ENCODE data around the gene SMG9.

Gene SMG9

GRCh38 chr19:43738780-43739211 lies 16.0 kb downstream of the SMG9 start:
- H3K4me3 ChIP-seq (replicated peaks in 1 of 2; ENCODE audit: low read depth in 2 of 2, low read length in 2 of 2), result no peak overlapping the region
- no peak for TF ChIP-seq CTCF (IDR thresholded peaks at IDR 0.05; ENCODE audit: low read depth, low read length)
- DNase-seq (ENCODE audit: low read depth in 2 of 2), result peak in 1 of 2 donors; percentile 17

GRCh38 chr19:43735957-43736356 lies 18.8 kb downstream of the SMG9 start:
- no peak overlapping the region for H3K4me3 ChIP-seq (replicated peaks in 1 of 2; ENCODE audit: low read depth in 2 of 2, low read length in 2 of 2)
- no peak for DNase-seq (ENCODE audit: low read depth in 2 of 2)

GRCh38 chr19:43735013-43735412 lies 19.7 kb downstream of the SMG9 start:
- no peak for TF ChIP-seq CTCF (IDR thresholded peaks at IDR 0.05; ENCODE audit: low read depth, low read length)
- no peak for DNase-seq (ENCODE audit: low read depth in 2 of 2)
- H3K4me3 ChIP-seq (replicated peaks in 1 of 2; ENCODE audit: low read depth in 2 of 2, low read length in 2 of 2), result no peak overlapping the region

More at GRCh38 chr19:43735957-43736356, 18.8 kb downstream of the SMG9 start:
- no peak for TF ChIP-seq CTCF (IDR thresholded peaks at IDR 0.05; ENCODE audit: low read depth, low read length)

GRCh38 chr19:43731846-43732245 lies 22.9 kb downstream of the SMG9 start:
- peak in 1 of 2 donors; percentile 18 for DNase-seq (ENCODE audit: low read depth in 2 of 2)
- TF ChIP-seq CTCF (IDR thresholded peaks at IDR 0.05; ENCODE audit: low read depth, low read length), result no peak
- H3K4me3 ChIP-seq (replicated peaks in 1 of 2; ENCODE audit: low read depth in 2 of 2, low read length in 2 of 2), result no peak overlapping the region

- no peak for DNase-seq (ENCODE audit: low read depth in 2 of 2)
- H3K4me3 ChIP-seq (replicated peaks in 1 of 2; ENCODE audit: low read depth in 2 of 2, low read length in 2 of 2), result no peak overlapping the region
- no peak for TF ChIP-seq CTCF (IDR thresholded peaks at IDR 0.05; ENCODE audit: low read depth, low read length)
These were observed 23.4 kb downstream of the SMG9 start for GRCh38 chr19:43731346-43731745.

- no peak overlapping the region for H3K4me3 ChIP-seq (replicated peaks in 1 of 2; ENCODE audit: low read depth in 2 of 2, low read length in 2 of 2)
- no peak for TF ChIP-seq CTCF (IDR thresholded peaks at IDR 0.05; ENCODE audit: low read depth, low read length)
- no peak for DNase-seq (ENCODE audit: low read depth in 2 of 2)
These were observed 24.8 kb downstream of the SMG9 start for GRCh38 chr19:43729919-43730318.

- no peak for TF ChIP-seq CTCF (IDR thresholded peaks at IDR 0.05; ENCODE audit: low read depth, low read length)
- DNase-seq (ENCODE audit: low read depth in 2 of 2), result no peak
- H3K4me3 ChIP-seq (replicated peaks in 1 of 2; ENCODE audit: low read depth in 2 of 2, low read length in 2 of 2), result no peak overlapping the region
These were observed 27.2 kb downstream of the SMG9 start for GRCh38 chr19:43727593-43727853.

Measured in cardiac fibroblast (primary cell).